Measurements from ENCODE around the gene ST6GALNAC3. TPM values are rescaled to one million over a fixed set of nuclear protein-coding genes. Genes with fewer than 3 reads are reported as not detected.
"Not testable (repeated sequence)": the region's sequence is repeated elsewhere in the genome, so short reads cannot be mapped to it uniquely, and the experiment has no call there.

Gene ST6GALNAC3
- total RNA-seq, 1 donor from 2014 or later: 62.3 TPM

GRCh38 chr1:76095802-76096201 lies 21.3 kb downstream of the ST6GALNAC3 start:
- H3K9me3 Mint-ChIP-seq: peaks cover 3% of the 10 kb centered on the region
- no peak for TF ChIP-seq CTCF (IDR thresholded peaks at IDR 0.05; ENCODE audit: unreplicated experiment)
- H3K36me3 Mint-ChIP-seq: no peaks in the 10 kb centered on the region
- peaks cover 38% of the 10 kb centered on the region for H3K4me1 Mint-ChIP-seq
- H3K27me3 Mint-ChIP-seq (ENCODE audit: low read depth): no peaks in the 10 kb centered on the region
- no peak for DNase-seq (ENCODE audit: low spot score in 2 of 2, unreplicated experiment in 2 of 2)
- H3K4me3 Mint-ChIP-seq: no peak overlapping the region
- no peak overlapping the region for H3K27ac Mint-ChIP-seq

GRCh38 chr1:76097064-76097463 lies 22.5 kb downstream of the ST6GALNAC3 start:
- H3K36me3 Mint-ChIP-seq; DNase-seq (ENCODE audit: low spot score in 2 of 2, unreplicated experiment in 2 of 2); H3K27ac Mint-ChIP-seq; H3K27me3 Mint-ChIP-seq (ENCODE audit: low read depth); H3K9me3 Mint-ChIP-seq; H3K4me3 Mint-ChIP-seq: not testable (repeated sequence)
- H3K4me1 Mint-ChIP-seq: peaks cover 30% of the 10 kb centered on the region

DNA sequence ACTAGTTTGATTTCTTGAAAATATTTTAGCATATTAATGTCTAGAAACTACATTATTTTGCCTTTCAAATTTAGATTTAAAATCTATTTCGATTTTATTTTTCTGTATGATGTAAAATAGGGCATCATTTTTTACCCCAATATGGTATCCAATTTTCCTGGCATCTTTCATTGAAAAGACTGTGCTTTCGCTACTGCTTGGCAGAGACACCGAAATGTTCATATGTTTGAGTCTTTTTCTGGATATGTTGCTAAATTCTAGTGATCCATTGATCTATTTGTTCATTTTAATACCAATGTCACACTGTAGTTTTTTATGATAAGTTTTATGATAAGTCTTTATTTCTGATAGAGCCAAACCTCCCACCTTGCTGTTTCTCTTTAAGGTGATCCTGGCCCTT lies 24.3 kb downstream of the ST6GALNAC3 start:
- H3K9me3 Mint-ChIP-seq: peaks cover 3% of the 10 kb centered on the region
- H3K36me3 Mint-ChIP-seq: no peaks in the 10 kb centered on the region
- peaks cover 29% of the 10 kb centered on the region for H3K4me1 Mint-ChIP-seq
- H3K27me3 Mint-ChIP-seq (ENCODE audit: low read depth): no peaks in the 10 kb centered on the region
- H3K27ac Mint-ChIP-seq: no peak overlapping the region
- no peak for TF ChIP-seq CTCF (IDR thresholded peaks at IDR 0.05; ENCODE audit: unreplicated experiment)
- DNase-seq (ENCODE audit: low spot score in 2 of 2, unreplicated experiment in 2 of 2): no peak
- H3K4me3 Mint-ChIP-seq: no peak overlapping the region

DNA sequence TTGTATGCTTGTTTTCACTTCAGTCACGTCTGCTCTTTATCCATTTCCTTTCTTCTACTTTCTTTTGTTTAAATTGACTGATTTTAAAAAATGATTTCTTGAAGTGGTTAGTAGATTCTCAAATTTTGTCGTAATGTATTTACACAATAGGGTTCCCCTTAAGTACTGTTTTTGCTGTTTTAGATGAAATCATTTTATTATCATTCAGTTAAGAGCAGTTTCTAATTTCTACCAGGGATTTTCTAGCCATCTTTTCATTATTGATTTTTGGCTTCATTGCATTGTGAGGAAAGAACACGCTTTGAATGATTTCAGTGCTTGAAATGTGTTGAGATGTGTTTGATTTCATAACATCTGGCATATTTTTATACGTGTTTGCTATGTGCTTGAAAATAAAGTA lies 27.0 kb downstream of the ST6GALNAC3 start:
- Mint-ChIP-seq H3K27me3 (ENCODE audit: low read depth) (no peaks in the 10 kb centered on the region), H3K27ac (no peak overlapping the region), H3K36me3 (peaks cover 3% of the 10 kb centered on the region), H3K4me3 (no peak overlapping the region), H3K4me1 (peaks cover 44% of the 10 kb centered on the region), H3K9me3 (peaks cover 3% of the 10 kb centered on the region)
- no peak for TF ChIP-seq CTCF (IDR thresholded peaks at IDR 0.05; ENCODE audit: unreplicated experiment)
- no peak for DNase-seq (ENCODE audit: low spot score in 2 of 2, unreplicated experiment in 2 of 2)

DNA sequence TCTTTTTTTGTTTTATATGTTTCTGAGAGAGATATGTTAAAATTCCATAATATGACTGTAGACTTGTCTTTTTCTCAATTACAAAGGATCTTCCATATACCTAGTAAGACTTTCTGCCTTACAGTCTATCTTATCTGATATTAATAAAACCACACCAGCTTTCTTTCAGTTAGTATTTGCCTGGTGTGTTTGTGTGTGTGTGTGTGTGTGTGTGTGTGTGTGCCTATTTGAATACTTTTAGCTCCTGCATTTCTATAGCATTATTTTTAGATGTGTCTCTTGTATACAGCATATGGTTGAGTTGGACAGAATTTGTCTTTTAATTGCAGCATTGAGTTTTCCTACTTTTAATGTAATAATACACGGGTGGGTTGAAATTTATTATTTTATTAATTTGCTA lies 27.5 kb downstream of the ST6GALNAC3 start:
- Mint-ChIP-seq H3K9me3 (peaks cover 3% of the 10 kb centered on the region), H3K36me3 (peaks cover 3% of the 10 kb centered on the region), H3K4me1 (peaks cover 42% of the 10 kb centered on the region), H3K4me3 (no peak overlapping the region), H3K27ac (no peak overlapping the region), H3K27me3 (ENCODE audit: low read depth) (no peaks in the 10 kb centered on the region)
- DNase-seq (ENCODE audit: low spot score in 2 of 2, unreplicated experiment in 2 of 2): no peak
- TF ChIP-seq CTCF (IDR thresholded peaks at IDR 0.05; ENCODE audit: unreplicated experiment): no peak

- no peak for TF ChIP-seq CTCF (IDR thresholded peaks at IDR 0.05; ENCODE audit: unreplicated experiment)
- Mint-ChIP-seq H3K27ac (no peak overlapping the region), H3K9me3 (no peaks in the 10 kb centered on the region), H3K4me3 (no peak overlapping the region), H3K36me3 (peaks cover 3% of the 10 kb centered on the region), H3K4me1 (peaks cover 44% of the 10 kb centered on the region), H3K27me3 (ENCODE audit: low read depth) (no peaks in the 10 kb centered on the region)
- no peak for DNase-seq (ENCODE audit: low spot score in 2 of 2, unreplicated experiment in 2 of 2)
These were observed 28.5 kb downstream of the ST6GALNAC3 start for GRCh38 chr1:76103034-76103433.

Data from mesothelial cell of epicardium (in vitro differentiated cells).